NOMO-1 treated with dmso at 0.1 percent for 144 hours (cell line): ENCODE results near the gene PDPN.
"Not testable (repeated sequence)": the region's sequence is repeated elsewhere in the genome, so short reads cannot be mapped to it uniquely, and the experiment has no call there.

ENCODE experiments used
- DNase-seq: peaks from one replicate; lab custom pipeline; 2025; ENCODE audit not compliant: unreplicated experiment; lab: John Stamatoyannopoulos, UW

Gene PDPN, protein sequence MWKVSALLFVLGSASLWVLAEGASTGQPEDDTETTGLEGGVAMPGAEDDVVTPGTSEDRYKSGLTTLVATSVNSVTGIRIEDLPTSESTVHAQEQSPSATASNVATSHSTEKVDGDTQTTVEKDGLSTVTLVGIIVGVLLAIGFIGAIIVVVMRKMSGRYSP

DNA sequence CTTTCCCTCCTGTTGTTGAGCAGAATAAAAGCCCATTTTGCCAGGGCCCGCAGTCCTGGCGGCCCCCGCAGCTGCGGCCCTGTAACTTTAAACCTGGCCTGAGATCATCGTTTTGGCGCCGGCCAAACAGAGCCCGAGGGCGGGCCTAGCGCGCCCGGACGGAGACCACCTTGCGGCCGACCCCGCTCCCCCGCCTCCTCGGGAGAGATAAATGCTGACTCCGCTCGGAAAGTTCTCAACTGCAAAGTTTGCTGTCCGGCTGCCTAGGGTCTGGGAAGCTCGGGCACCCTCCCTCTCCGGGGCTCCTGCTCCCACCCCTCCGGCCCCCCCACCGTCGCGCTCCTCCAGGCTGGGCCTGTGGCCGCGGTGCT, at the start of gene PDPN:
TSS of gene PDPN (plus strand) at position 238 of the 371 bp plus-strand sequence. CDS start 202 bp downstream, outside the sequence.
- no peak for DNase-seq

DNA sequence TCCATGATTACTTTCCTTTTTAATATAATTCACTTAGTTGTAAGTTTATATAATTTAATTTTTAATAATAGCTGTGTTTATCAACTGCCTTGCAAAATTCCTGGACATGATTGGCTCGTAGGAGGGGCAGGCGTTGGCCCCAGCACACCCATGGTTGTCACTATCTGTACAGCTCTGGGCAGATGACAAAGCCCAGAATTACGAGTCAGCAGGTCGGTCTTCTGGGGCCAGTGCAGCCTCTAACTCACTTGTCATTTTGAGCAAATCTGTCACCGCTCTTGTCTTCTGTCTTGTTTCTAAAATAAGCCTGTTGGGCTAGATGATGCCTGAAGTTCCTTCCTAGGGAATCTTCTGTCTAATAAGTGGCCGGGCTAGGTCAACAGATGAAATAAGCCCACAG, 48.4 kb upstream of the PDPN start:
- DNase-seq = no peak

DNA sequence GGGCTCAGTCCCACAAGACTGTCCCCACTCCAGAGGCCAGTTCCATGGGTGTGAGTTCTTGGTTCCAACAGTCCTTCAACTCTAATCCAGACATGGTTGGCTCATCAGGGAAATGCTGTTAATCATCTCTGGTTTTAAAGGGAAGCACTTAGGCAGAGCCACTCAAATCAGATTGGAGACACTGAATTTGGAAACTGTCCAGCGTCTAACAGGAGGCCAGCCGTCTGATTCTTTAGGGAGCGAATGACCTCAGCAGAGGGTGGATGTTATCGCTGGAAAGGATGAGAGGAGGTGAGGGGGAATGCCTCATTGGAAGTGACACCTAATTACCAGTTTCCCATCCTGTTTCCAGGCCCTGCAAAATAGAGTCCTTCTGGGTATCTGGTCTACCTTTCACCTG, 47.1 kb upstream of the PDPN start:
- no peak for DNase-seq

DNA sequence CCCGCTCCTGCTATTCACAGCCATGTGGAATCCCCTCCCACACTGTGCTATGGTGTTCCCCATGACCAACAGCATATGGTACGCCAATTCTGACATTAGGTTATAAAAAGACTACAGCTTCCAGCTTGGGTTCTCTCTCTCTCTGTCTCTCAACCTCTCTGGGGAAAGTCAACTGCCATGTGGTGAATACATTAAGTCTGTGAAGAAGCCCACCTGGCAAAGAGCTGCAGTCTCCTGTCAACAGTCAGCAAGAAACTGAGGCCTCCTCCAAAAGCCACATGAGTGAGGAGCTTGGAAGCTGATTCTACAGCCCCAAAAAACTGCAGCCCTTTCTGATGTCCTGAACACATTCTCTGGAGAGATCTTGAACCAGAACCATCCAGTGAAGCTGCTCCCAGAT, 44.8 kb upstream of the PDPN start:
- DNase-seq = no peak

DNA sequence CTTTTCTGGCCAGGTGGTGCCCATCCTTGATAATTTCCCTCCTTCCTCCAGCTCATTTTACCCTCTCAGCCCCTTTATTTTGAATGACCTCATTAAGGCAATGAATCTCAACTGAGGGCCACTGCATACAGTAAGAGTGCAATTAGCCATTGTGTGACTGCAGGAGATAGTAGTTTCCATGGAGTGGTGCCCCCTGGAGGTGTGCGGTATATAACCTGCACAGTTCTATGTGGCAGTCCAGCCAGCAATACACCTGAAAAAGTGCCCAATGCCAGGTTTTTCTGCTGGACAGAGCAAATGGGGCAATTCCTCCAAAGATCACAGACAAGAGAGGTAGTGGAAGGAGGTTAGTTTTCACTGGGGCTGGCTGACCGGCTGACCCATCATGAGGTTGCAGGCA, 43.9 kb upstream of the PDPN start:
- no peak for DNase-seq

DNA sequence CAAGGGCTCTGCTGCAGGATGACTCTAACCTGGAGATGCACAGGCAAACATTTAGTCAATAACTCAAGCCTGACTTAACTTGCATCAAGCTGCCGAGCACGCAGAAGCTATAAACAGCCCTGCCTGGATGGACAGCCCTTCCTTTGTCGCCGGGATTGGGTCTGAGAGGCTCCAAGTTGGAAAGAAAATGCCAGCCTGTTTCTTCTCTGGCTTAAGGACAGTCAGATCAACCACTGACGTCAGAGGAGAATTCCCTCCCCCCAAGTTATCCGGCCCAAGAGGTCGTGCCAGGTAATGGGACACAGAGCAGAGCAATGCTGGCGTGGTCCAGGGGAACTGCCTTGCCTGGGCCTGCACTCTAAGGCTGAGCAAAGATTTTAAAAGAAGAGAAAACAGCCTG, 42.8 kb upstream of the PDPN start:
- DNase-seq = no peak

DNA sequence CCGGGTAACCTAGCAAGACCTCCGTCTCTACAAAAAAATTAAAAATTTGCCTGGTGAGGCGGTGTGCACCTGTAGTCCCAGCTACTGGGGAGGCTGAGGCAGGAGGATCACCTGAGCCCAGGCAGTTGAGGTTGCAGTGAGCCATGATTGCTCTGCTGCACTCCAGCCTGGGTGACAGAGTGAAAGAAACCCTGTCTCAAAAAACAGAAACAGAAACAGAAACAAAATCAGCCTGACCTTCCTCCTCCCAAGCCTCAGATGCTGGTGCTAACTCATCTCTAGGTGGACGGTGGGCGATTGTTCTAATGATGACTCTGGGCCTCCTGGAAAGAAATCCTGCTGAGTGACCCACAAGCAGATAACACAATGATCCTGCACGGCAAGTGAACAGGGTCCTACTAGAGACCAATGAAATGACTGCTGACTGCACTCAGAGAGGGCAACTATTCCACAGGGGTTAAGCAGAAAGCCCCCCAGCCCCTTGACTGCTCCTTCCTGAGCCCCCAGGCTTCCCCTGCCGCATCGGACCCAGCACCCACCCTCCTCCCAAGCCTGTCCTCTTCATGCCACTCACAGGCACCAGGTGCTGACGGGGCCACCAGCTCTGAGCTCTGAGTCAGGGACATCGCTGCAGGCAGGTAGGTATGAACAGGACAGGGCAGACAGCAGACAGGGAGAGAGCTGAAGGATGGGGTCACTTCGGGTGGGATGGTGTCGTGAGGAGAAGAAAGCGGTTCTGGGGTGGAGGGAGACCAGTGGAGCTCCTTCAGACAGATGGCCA, 42.0 kb upstream of the PDPN start:
- DNase-seq = no peak

DNA sequence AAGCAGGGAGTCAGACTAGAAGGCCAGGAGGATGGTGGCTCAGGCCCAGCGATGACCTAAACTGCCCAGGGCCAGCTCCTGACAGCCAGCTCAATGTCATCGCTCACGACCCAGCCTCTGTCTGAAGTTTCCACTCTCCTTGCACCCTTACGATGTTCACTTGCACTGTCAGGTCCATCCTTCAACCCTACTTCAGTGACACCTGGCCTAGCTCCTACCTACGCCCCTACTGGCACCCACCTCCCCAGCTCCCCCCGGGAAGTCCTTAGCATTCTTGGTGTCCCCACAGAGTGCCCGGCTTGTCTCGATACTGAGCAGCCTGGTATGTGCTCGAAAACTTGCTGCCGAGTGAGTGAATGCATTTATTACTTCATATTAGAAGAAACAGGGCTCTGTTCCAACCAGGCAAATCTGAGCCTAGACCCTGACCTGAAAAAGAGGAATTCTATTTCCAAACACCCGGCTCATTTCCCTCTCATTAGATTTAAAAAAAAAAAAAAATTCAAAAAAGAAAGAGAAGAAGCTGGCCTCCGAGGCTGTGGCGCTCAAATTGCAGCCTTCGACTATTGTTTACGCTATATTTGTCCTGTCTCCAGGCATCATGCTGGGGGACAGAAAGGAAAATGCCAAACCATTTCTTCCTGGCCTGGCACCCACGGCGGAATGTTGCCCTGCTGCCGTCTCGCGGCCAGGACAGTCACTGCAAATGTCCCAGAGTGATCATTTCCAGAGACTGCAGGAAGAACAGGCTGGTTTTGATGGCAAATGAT, 40.0 kb upstream of the PDPN start:
- DNase-seq = no peak

DNA sequence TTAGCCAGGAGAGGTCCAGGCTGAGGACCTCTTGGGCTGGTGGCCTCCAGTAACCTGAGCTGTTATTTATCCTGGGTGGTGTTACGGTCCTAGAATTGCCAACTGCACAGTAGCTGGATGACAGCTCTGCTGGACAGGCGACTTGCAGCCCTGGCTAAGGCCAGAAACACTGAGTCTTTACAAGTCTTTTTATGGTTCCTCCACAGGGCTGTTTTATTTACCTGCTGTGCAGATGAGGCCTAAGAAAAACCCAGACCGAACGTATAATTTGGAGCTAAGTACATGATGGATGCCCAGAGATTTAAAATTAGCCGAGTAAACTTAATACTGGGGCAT, 39.4 kb upstream of the PDPN start:
- no peak for DNase-seq

DNA sequence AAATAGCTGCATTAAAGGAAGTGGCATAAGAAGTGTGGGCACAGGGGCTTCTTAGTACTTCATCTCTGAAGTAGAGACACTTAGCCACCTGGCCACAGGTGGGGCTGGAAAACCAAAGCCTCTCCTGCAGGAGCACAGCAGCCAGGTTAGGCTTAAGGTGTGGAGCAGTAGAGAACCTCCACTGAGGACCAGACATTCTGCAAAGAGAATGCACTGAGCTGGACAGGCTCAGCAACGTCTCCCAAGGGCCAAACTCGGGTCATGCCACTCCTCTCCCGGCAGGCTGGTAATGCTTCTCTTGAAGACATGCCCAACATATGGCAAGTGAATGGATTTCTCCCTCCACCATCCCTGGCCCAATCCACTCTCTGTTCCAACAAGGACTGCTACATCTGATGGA, 36.8 kb upstream of the PDPN start:
- DNase-seq = no peak

DNA sequence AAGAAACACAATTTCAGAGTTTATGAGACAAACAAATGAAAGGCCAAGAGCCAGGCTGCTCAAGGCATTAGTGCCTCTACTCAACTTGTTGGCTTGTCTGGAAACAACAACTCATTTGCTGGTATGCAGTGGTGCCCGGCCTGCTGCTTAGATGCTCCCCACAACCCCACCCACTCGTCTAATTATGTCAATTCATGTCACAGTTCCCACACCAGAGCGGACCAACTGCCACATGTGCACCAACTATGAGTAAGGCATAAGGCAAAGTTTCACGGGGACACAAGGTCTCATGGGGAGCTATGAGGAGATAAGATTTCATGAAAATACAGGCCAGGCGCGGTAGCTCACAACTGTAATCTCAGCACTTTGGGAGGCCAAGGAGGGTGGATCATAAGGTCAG, 35.4 kb upstream of the PDPN start:
- DNase-seq = no peak

DNA sequence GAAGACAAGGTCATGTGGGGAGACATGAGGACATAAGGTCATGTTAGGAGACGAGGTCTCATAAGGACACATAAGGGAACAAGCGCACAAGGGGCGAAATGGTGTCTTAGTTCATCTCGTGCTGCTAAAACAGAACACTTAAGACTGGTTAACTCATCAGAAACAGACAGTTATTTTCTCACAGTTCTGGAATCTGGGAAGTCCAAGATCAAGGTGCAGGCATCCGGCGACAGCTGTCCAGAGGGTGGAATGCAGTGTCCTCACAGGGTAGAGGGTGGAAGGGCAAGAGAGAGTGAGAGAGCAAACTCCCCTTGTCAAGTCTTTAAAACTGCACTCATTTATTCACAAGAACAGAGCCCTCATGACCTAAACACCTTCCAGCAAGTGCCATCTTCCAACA, 34.6 kb upstream of the PDPN start:
- DNase-seq = no peak

DNA sequence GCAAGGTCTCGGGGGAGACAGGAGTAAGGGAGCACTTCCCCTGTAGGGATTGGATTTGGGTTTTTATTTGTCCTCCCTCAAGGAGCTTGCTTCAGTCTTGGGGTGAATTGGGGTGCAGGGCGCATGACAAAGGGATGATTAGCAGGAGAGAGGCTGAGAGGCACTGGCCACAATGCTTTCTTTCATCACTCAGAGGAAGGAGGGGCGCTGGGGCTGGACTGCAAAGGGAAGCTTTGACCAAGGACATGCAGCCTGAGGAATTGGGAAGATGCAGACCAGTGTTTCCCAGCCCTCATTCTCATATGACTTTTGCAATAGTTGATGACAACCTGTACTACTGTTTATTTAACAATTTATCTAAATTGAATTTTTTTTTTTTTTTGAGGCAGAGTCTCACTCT, 34.1 kb upstream of the PDPN start:
- DNase-seq = no peak

DNA sequence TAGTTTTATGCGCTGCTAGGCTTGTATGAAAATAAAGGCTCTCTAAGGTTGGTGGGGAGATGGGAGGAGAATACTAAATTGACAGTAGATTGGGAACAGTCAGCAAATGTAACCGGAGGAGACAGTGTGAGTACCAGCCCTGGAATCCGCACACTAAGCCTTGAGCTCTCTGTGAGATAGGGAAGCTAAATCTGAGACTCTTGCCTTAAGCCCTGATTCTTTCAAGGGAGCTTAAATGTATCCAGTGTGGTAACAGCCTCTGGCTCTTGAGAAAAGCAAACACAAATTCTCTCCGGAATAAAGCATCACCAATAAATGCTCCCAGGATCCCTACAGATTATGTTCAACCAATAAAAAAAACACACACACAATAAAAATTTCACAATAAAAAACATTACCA, 33.0 kb upstream of the PDPN start:
- no peak for DNase-seq

DNA sequence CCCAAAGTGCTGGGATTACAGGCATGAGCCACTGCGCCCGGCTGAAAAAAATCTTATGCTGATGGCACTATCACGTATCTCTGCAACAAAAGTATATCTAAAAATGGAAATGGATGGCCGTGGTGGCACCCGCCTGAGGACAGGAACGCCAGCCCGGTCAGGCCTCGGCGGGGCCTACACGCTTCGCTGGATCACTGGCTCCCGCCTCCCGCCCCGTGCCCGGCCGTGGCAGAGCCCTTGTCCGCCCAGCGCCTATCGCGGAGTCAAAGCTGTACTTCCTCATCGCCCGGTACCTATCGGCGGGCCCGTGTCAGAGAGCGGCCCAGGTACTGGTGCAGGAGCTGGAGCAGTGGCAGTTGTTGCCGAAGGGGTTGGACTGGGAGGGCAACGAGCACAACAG, 28.8 kb upstream of the PDPN start:
- DNase-seq = no peak

DNA sequence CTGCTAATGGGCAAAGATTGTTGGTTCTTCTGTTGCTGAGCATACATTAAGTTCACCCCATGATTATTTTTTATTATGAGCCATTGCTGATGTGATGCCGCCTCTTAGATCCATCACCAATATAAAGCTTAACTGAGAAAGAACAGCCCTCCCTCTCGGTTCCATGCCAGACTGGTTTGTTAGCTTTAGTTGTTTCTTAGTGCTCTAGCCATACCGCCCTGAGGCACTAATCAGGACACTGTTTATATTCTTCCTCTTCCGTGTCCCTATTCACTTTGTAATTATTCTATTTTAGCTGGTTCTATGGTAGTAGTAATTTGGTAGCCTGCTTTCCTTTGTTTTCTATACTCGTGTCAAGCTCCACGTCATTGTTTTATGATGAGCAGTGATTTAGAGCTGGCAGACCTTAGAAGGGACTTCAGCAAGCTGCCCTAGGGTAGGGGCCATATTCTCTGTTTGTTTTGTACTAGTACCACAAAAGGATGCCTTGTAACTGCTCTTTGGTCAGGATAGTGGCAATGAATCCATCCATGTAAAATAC, 27.3 kb upstream of the PDPN start:
- no peak for DNase-seq

DNA sequence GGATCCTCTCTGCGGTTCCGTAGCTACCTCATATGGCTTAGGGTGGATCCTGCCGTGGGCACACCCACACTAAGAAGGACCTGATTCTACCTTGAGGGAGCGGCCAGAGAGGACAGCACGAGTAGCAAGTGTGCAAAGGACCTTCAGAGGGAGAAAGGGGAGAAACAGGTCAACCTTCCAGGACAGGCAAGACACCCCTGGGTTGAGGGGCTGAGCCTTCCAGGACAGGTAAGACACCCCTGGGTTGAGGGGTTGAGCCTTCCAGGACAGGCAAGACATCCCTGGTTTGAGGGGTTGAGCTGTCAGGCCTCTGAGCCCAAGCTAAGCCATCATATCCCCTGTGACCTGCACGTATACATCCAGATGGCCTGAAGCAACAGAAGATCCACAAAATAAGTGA, 23.1 kb upstream of the PDPN start:
- DNase-seq = no peak

DNA sequence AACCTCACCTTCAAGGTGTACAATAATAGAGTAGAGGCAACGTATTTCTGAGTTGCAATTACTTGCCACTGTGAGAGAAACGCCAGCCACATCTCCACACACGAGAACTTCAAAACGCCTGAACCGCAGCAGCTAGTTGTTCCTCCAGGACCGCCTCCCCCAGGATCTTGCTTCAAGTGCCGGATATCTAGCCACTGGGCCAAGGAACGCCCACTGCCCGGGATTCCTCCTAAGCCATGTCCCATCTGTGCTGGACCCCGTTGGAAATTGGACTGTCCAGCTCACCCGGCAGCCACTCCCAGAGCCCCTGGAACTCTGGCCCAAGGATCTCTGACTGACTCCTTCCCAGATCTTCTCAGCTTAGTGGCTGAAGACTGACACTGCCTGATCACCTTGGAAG, 20.7 kb upstream of the PDPN start:
- DNase-seq = not testable (repeated sequence)

DNA sequence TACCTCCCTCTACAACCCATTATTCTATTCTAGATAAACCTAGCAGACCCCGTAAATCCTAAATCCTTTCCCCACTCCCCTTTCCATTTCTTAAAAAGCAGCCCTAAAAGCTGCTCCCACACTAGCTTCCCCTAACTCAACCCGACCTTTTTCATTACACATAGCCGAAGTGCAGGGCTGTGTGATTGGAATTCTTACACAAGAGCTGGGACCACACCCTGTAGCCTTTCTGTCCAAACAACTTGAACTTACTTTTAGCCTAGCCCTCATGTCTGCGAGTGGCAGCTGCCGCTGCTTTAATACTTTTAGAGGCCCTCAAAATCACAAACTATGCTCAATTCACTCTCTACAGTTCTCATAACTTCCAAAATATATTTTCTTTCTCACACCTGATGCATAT, 19.6 kb upstream of the PDPN start:
- no peak for DNase-seq

DNA sequence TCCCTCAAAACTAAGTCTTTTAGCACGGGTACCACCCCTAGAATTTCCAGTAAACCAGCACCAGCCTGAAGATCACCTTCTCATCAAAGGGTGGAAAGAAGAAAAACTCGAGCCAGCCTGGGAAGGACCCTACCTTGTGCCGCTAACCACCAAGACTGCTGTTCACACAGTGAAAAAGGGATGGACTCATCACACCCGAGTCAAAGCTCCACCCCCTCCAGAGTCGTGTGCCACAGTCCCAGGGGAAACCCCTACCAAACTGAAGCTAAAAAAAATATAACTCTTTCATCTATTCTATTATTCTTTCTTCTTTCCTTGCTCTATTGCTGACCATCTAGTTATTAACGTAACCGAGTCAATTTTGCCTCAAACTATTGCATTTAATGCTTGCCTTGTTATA, 13.2 kb upstream of the PDPN start:
- not testable (repeated sequence) for DNase-seq

DNA sequence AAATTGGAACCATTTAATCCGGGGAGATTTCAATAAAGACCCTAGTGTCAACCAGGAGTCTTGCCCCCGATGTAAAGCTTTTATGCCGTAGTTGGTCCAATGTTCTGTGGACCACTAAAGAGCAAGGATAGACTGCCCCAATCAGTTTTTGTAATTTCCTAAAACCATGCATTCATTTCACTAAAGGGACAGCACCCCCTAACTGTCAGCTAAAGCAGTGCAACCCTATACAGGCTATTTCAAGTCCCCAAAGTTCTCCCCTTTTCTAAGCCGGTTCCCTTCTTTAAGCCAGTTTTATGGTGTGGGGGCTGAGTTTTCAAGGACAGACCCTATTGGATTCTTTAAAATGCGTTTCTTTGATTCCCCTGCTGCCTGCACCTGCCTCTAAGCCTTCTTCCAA, 12.7 kb upstream of the PDPN start:
- DNase-seq = no peak

DNA sequence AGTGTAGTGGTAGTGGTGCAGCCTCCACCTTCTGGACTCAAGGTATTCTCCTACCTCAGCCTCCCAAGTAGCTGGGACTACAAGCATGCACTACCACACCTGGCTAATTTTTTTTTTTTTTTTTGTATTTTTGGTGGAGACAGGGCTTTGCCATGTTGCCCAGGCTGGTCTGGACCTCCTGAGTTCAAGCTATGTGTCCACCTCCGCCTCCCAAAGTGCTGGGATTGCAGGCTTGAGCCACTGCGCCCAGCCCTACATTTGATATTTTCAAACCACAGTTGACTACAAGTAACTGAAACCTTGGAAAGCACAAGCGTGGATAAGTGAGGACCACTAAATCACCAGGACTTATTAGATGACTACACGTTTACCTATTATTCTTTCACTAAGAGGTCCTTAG, 10.0 kb upstream of the PDPN start:
- no peak for DNase-seq
